HK-2 (cell line): ENCODE results near the gene CHRNA7.

Experiments used
- DNase-seq: peaks from one replicate; pipeline ENCODE4 v3.0.0-alpha.2; 2018; ENCODE audit not compliant: unreplicated experiment

CHRNA7 gene

DNA sequence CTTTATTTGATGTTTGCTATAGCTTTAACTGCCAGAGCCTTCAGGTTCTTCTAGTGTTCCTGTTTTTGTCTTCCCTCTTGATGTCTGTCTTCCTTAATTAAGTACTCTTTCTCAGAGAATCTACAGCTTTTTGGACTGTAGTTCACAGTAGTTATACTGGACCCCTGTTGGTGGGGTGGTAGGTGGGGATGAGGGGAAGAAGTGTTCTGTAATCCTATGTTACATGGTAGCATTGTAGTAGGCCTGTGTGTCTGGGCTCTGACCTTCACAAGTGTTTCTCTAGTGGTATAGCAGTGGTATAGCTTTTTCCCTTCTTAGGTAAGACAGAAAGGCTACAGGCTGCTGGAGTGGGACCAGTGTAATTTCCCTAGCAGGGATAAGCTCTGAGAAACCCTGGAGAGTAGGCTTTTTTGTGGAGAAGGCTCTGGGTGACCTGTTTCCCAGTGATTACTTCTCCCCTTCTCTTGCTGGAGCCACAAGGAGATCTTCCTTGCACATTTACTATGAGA lies 59.6 kb downstream of the CHRNA7 start:
- DNase-seq: no peak

DNA sequence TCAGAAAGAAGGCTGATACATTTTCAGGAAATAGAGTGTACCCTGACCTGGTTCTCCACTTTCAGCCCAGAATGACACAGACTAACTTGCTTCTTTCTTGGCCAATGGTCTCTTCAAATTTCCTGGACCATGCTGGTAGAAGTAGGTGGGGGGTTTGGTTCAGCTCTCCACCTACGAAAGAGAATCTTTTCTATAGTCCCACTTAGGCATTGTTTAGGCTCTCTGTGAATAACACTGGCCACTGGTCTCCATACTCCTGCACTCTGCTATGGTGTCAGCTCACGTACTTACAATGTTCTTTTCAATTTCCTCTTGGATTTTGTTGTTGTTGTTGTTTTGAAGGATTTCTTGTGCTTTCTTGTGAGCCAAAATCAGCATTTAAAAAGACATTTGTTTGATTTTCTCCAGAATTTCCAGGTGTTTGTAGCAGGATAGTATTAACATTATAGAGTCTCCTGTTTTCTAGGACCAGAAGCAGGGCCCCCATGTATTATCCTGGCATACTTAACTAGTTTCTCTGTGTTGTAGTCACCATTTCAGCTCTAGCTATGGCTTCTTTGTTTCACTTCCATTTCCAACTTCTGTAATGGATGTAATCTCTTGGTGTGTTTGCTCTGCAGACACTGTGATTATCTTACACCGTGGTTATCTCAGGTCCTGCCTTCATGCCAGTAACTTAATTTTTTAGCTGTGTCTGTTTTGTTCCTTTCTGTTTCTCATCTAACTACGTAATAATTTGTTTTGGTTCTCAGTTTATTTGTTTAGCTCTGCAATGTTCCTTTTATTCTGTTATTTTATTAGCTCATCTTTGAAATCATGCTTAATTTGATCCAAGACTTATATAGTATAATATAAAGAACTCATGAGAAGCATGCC lies 61.4 kb downstream of the CHRNA7 start:
- no peak for DNase-seq

GRCh38 chr15:32096213-32096612 lies 65.9 kb downstream of the CHRNA7 start:
- DNase-seq: no peak

- DNase-seq: no peak
Observed at GRCh38 chr15:32096916-32097617, 66.8 kb downstream of the CHRNA7 start.

- DNase-seq: no peak
Observed at GRCh38 chr15:32098033-32098432, 67.7 kb downstream of the CHRNA7 start.

DNA sequence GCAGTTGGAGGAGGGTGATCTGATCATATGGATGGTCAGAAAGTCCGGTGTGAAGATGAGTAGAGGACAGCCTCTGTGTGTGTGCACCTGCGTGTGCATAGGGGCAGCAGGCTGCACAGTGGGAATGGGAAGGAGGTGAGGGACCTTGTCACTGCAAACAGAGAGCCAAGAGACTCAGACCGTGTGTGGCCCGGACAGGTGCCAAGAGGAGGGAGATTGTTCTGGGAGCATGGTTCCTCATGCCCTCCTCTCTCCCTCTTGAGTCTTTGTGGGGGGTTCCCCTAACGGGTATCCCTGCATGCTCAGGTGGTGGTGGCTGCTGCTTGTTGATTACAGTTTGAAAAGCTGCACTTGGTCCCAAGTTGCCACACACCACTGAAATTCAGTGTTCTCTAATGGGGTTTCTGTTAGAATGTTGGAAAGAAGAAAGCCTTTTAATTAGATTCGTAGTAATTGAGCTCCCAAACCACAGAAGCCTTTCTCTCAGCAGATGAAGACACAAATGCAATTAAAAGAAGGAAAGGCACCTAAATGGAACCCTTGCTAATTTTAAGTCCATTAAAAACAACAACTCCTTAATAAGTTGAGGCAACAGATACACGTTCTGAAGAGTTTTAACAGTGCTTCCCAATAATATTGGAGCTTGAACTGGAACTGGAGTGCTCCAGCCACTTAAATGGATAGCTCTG lies 68.9 kb downstream of the CHRNA7 start:
- no peak for DNase-seq

- no peak for DNase-seq
Observed at GRCh38 chr15:32099956-32100684, 69.8 kb downstream of the CHRNA7 start.

DNA sequence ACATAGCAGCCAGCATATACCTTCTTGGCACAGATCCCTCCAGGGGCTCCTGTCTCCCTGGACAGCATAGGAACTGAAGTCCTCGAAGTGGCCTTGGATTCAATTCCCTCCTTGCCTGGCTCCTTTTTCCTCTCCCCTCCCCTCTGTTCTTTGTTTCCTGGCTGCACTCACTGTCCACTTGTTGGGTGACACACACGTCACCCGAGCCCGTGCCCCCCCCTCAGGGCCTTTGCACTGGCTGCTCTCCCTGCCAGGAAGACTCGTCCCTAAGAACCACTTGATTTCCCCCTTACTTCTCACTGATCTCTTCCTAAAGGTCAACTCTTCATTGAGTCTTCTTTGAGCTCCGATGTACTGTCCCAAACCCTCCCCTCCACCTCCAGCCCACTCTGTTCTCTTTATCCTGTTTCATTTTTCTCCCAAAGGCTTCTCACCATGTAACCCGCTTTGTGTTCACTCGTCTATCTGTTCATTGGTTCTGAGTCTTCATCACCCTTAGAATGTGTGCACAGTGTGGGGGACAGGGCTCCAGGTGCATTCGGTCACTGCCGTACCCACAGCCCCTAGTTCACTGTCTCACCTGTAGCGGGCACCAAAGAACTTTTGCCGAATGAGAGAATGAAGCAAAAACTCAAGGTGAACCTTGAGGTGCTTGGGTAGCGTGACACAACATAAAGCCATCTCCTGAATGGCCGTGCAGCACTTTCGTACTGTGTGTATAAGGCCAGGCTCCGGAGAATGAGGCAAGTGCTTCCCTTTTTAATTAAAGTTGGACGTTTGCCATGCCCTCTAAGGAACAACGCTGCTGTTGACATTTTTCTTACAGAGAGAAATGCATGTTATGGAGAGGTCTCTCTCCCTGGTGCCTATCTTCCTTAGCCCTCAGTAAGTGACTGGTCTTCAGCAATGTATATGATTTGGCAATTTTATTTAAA lies 74.0 kb downstream of the CHRNA7 start:
- no peak for DNase-seq

GRCh38 chr15:32105258-32106241 lies 75.2 kb downstream of the CHRNA7 start:
- no peak for DNase-seq

DNA sequence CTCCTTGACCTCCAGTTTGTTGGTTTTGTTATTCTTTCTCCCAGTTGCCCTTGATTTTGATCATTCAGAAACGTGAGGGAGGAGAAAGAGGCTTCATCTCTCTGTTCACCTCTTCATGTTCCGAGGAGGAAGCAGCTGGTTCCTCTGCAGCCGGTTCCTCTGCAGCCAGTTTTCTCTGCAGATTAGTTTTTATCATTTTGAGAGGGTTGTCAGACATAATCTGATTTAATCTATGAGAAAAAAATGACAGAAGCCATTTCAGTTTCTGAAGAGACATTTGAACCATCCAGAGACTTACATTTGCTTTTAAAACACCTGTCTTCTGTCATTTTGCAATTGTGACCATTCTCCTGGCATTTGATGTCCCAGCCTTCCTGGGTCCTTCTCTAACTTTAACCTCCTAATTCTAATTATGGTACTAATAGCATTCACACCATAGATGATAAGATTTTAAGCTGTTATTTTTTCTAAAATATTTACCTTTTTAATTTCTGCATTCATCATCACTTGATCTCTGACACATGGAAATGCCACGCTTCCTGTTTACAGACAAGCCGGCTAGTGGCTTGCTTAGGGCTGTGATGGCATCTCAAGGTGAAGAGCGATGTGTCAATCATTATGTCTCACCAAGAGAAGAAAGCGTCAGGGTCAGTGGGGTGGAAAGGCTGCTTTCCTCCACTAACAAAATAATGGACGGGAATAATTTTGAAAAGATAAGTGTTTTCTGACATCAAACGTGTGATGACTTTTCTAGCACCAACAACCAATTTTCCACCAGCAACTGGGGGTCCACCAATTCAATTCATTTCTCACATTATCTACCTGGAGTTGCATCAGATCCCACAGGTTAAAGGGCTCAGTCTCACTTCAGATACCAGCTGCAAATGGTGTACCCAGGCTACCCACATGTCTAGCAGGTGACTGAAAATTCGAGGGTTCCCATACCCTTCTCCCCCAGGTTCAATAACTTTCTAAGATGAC lies 76.4 kb downstream of the CHRNA7 start:
- no peak for DNase-seq

DNA sequence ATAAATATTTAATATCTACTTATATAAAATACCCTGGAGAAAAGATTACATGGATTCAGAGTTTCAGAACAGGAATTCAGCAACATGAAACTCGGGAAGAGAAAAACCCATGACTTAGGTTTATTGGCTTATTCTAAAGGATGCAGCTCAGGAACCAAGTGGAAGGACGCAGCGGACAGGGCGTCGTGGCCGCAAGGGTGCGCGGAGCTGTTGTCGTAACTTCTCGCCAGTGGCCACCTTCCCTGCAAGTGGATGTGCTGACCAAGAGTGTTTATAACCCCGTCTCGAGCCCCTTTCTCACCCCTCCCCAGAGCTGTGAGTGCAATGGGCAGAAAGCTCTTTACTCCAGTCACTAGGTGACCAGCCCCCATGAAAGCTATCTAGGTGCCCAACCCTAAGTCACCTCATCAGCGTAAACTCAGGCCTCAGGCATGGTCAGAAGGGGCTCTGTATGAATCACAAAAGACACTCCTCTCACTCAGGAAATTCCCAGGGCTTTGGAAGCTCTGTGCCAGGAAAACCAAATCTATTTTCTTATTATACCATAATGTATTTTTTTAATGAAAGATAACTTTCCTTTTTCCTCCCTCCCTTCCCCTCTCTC lies 77.3 kb downstream of the CHRNA7 start:
- no peak for DNase-seq

- DNase-seq: no peak
Observed at GRCh38 chr15:32108661-32109060, 78.3 kb downstream of the CHRNA7 start.

DNA sequence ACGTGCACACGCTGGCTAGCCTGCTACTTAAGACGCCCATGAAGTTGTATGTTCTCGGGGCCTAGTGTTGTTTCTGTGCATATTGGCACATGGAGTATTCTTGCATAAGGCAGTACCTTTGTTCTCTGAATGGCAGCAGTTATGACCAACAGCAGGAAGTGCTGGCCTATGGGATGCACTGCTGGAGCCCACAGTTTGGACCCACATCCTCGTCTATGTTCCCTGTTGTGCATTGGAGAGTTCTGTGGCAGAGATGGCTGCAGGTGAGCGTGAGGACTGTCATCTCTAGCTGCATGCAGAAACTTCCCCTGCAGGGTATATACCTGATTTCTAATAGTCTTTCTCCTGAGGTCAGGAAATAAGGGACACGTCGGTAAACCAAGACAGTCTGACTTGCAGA lies 81.8 kb downstream of the CHRNA7 start:
- DNase-seq: no peak

DNA sequence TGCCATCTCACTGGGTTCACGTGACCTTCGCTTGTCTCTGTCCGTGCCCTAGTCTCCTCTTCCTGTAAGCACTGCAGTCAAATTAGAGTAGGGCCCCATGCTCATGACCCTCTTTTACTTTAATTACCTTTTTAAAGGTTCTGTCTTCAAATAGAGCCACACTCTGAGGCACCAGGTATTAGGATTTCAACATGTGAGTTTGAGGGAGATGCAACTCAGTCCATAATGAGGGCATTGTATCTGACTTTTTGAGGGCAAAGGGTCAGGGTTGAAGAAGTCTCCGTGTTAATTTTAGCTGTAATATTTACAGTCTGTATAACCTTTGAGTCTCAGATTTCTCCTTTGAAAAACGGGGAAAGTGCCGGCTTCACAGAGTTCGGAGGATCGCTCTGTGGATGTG lies 82.9 kb downstream of the CHRNA7 start:
- no peak for DNase-seq

DNA sequence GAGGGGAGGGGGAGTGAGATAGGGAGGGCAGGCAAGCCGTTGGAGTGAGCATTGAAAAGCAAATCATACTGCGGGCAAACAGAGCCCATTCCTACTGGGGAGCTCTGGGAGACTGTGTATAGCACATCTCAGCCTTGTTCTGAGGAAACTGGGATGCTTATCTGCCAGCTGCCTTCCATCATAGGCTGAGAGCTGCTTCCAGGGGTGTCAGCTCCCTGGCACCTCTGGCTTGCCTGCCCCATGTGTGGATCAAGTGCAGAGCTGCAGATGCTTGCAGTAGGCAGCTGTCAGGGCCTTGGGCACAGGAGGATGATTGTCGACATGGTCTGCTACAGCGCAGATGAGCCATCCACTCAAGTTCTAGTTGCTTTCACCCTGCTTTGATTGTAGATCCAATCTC lies 86.8 kb downstream of the CHRNA7 start:
- no peak for DNase-seq

DNA sequence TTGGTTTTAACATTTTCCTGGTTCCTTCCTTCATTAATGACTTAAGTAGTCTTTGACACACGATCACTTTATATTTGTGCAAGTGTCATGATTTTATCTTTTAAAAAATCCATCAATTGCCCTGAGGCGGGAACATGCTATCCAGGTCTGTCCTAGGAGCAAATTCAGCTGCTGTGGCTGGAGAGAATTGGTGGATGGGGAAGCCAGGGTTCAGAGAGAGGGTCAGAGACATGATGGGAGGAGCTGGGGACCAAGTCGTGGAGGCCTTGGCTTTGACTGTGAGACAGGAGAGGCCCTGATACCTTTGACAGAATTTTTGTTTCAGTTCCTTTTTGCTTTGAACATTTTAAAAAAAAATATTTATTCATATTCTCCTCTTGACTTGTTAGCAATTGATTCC lies 89.0 kb downstream of the CHRNA7 start:
- DNase-seq: no peak

- DNase-seq: no peak
Observed at GRCh38 chr15:32119694-32120330, 89.5 kb downstream of the CHRNA7 start.
